ENCODE data around the gene ANKRD42. TPM values are rescaled to one million over a fixed set of nuclear protein-coding genes. Genes with fewer than 3 reads are reported as not detected.
"Not testable (repeated sequence)": the region's sequence is repeated elsewhere in the genome, so short reads cannot be mapped to it uniquely, and the experiment has no call there.

ANKRD42 gene
- total and polyA plus RNA-seq, 5 donors from 2014 or later: 1.3 to 4.2 (median 3.2) TPM

DNA sequence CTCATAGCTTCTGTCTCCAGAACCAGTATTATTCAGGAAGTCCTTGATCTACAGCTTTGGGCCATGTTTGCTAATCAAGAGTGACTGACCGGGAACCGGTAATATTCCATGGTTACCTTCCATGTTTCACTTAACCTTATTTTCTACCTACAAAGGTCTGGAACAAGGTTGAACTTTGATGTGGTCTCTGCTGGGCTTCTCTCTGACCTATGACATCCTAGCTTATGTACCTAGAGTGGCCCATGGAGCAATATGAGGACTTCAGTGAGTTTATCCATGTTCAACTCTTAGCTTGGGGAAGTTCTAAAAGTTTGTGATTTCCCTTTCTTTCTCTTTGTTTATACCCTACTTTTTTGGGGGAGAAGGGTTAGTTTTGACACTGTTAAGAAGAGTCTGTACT is 59.4 kb downstream of the ANKRD42 start:
- Mint-ChIP-seq H3K9me3 (no peaks in the 10 kb centered on the region), H3K36me3 (peaks cover 4% of the 10 kb centered on the region), H3K4me3 (no peak overlapping the region), H3K27ac (no peak overlapping the region), H3K27me3 (no peaks in the 10 kb centered on the region), H3K4me1 (peaks cover 0 to 11% (median 6%) of the 10 kb centered on the region in 4 donors)
- Histone ChIP-seq H3K9me3 (ENCODE audit: control insufficient read depth in 2 of 2, low read length in 2 of 2) (no peaks in the 10 kb centered on the region), H3K27me3 (ENCODE audit: control insufficient read depth, insufficient read depth, low read length) (no peaks in the 10 kb centered on the region), H3K4me3 (ENCODE audit: low read depth, low read length) (no peak overlapping the region), H3K27ac (ENCODE audit: insufficient read depth, low read length, poor library complexity, severe bottlenecking) (no peak overlapping the region), H3K36me3 (ENCODE audit: control insufficient read depth, insufficient read depth, low read length) (peaks cover 10% of the 10 kb centered on the region), H3K4me1 (ENCODE audit: control insufficient read depth, insufficient read depth, low read length, poor library complexity, severe bottlenecking) (peaks cover 7% of the 10 kb centered on the region)
- DNase-seq (no peak), ATAC-seq (ENCODE audit: low read depth in 2 of 2) (no peak)

DNA sequence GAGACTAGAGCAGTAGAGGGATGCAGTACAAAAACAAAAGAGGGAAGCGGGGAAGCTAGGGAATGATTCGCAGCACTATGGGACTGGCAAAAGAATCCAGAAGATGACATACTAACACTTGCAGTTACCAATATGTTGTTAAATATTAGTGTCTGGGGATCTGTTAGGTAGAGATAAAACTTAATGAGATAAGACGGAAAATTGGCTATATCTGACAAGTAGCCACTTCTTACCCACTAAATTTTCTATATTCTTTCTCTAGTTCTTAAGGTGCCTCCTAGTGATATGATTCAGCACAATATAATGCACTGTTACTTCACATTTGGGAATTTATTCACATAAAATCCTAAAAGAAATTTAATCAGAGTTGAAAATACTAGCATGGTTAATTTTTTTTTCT is 61.9 kb downstream of the ANKRD42 start:
- no peak for ATAC-seq (ENCODE audit: low read depth in 2 of 2)

DNA sequence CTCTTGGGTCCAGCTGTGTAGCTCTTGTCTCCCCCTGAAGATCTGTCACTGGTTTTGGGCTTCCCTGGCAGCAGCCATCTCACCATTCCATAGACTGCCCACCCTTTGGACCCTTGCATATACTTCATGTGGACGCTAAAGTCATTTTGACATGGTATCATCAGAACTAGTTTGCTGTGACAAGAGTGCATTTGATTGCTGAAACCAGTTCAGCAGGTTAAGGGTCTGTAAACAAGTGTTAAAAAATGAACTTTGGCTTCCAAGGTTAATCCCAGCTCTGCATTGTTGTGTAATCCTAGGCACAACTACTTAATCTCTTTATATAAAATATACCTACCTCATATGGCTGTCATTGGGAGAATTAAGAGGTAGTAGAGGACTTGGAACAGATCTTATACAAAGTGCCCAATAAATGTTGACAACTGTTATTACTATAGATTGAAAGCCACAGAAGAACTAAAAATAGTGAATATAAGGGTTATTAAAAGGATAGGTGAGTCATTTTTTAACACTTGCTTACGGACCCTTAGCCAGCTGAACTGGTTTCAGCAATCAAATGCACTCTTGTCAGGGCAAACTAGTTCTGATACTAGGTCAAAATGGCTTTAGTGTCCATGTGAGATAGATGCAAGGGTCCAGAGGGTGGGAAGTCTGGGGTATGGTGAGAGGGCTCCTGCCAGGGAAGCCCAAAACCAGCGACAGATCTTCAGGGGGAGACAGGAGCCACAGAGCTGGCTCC is 63.3 kb downstream of the ANKRD42 start:
- Histone ChIP-seq H3K4me1 (ENCODE audit: control insufficient read depth, insufficient read depth, low read length, poor library complexity, severe bottlenecking) (no peaks in the 10 kb centered on the region), H3K27me3 (ENCODE audit: control insufficient read depth, insufficient read depth, low read length) (no peaks in the 10 kb centered on the region), H3K27ac (ENCODE audit: insufficient read depth, low read length, poor library complexity, severe bottlenecking) (no peak overlapping the region), H3K4me3 (ENCODE audit: low read depth, low read length) (no peak overlapping the region), H3K36me3 (ENCODE audit: control insufficient read depth, insufficient read depth, low read length) (peaks cover 43% of the 10 kb centered on the region), H3K9me3 (ENCODE audit: control insufficient read depth in 2 of 2, low read length in 2 of 2) (no peaks in the 10 kb centered on the region)
- DNase-seq (no peak), ATAC-seq (ENCODE audit: low read depth in 2 of 2) (no peak)
- H3K36me3 Mint-ChIP-seq: peaks cover 7% of the 10 kb centered on the region
- no peaks in the 10 kb centered on the region for H3K9me3 Mint-ChIP-seq
- peak overlapping the region in 1 of 3 donors; percentile 36 for H3K27ac Mint-ChIP-seq
- no peak overlapping the region for H3K4me3 Mint-ChIP-seq
- no peaks in the 10 kb centered on the region for H3K27me3 Mint-ChIP-seq
- H3K4me1 Mint-ChIP-seq: peaks cover 0 to 5% (median 0%) of the 10 kb centered on the region in 4 donors

More for the DNA sequence above, 61.9 kb downstream of the ANKRD42 start:
- DNase-seq: no peak
- Mint-ChIP-seq H3K9me3 (no peaks in the 10 kb centered on the region), H3K4me1 (peaks cover 0 to 3% (median 0%) of the 10 kb centered on the region in 4 donors), H3K4me3 (no peak overlapping the region), H3K27ac (peak overlapping the region in 1 of 3 donors; percentile 5), H3K27me3 (no peaks in the 10 kb centered on the region), H3K36me3 (peaks cover 4% of the 10 kb centered on the region)
- no peak overlapping the region for H3K4me3 ChIP-seq (ENCODE audit: low read depth, low read length)
- H3K4me1 ChIP-seq (ENCODE audit: control insufficient read depth, insufficient read depth, low read length, poor library complexity, severe bottlenecking): no peaks in the 10 kb centered on the region
- H3K36me3 ChIP-seq (ENCODE audit: control insufficient read depth, insufficient read depth, low read length): peaks cover 30% of the 10 kb centered on the region
- no peaks in the 10 kb centered on the region for H3K27me3 ChIP-seq (ENCODE audit: control insufficient read depth, insufficient read depth, low read length)
- no peaks in the 10 kb centered on the region for H3K9me3 ChIP-seq (ENCODE audit: control insufficient read depth in 2 of 2, low read length in 2 of 2)
- no peak overlapping the region for H3K27ac ChIP-seq (ENCODE audit: insufficient read depth, low read length, poor library complexity, severe bottlenecking)

DNA sequence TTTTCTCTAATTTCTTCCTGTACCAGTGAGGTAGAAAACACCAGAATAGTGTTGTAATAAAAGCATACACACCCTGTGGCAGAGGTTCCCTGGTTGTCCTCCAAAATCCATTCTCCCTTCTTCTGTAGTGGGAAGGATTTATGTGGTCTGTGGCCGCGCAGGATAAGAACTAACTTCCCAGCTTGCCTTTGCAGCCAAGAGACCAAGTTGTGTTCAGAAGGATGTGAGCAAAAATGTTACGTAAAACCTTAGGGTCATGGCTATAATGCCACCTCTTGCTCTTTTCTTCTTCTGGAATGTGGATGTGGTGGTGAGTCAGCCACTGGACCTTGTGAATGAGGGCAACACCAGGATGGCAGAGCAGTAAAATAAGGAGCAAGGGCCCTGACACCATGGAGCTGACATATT is 64.3 kb downstream of the ANKRD42 start:
- Histone ChIP-seq H3K4me1 (ENCODE audit: control insufficient read depth, insufficient read depth, low read length, poor library complexity, severe bottlenecking) (no peaks in the 10 kb centered on the region), H3K27me3 (ENCODE audit: control insufficient read depth, insufficient read depth, low read length) (no peaks in the 10 kb centered on the region), H3K27ac (ENCODE audit: insufficient read depth, low read length, poor library complexity, severe bottlenecking) (no peak overlapping the region), H3K9me3 (ENCODE audit: control insufficient read depth in 2 of 2, low read length in 2 of 2) (no peaks in the 10 kb centered on the region), H3K36me3 (ENCODE audit: control insufficient read depth, insufficient read depth, low read length) (peaks cover 47% of the 10 kb centered on the region), H3K4me3 (ENCODE audit: low read depth, low read length) (no peak overlapping the region)
- Mint-ChIP-seq H3K9me3 (no peaks in the 10 kb centered on the region), H3K36me3 (peaks cover 9% of the 10 kb centered on the region), H3K4me3 (no peak overlapping the region), H3K4me1 (peaks cover 0 to 5% (median 0%) of the 10 kb centered on the region in 4 donors), H3K27ac (peak overlapping the region in 2 of 3 donors; percentile 36 to 68), H3K27me3 (no peaks in the 10 kb centered on the region)
- DNase-seq (no peak), ATAC-seq (ENCODE audit: low read depth in 2 of 2) (no peak)

DNA sequence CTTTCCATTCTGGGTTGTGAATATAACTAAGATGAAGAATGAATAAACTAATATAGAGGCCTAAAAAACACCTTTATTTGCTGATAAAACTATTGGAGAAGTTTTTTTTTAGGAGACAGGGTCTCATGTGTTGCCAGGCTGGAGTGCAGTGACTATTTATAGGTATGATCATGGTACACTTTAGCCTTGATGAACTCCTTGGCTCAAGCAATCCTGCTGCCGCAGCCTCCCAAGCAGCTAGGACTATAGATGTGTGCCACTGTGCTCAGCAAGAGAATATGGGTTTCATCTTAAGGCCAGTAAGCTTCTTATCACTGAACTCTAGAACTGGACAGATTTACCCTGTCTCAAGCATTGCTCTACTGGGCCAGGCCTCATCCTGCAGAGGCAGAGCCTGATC is 66.0 kb downstream of the ANKRD42 start:
- Mint-ChIP-seq H3K4me1 (peaks cover 0 to 8% (median 0%) of the 10 kb centered on the region in 4 donors), H3K36me3 (peaks cover 17% of the 10 kb centered on the region), H3K27ac (no peak overlapping the region), H3K27me3 (no peaks in the 10 kb centered on the region), H3K4me3 (no peak overlapping the region), H3K9me3 (no peaks in the 10 kb centered on the region)
- ATAC-seq (ENCODE audit: low read depth in 2 of 2) (no peak), DNase-seq (no peak)
- Histone ChIP-seq H3K4me1 (ENCODE audit: control insufficient read depth, insufficient read depth, low read length, poor library complexity, severe bottlenecking) (no peaks in the 10 kb centered on the region), H3K27ac (ENCODE audit: insufficient read depth, low read length, poor library complexity, severe bottlenecking) (no peak overlapping the region), H3K27me3 (ENCODE audit: control insufficient read depth, insufficient read depth, low read length) (no peaks in the 10 kb centered on the region), H3K4me3 (ENCODE audit: low read depth, low read length) (no peak overlapping the region), H3K36me3 (ENCODE audit: control insufficient read depth, insufficient read depth, low read length) (peaks cover 64% of the 10 kb centered on the region), H3K9me3 (ENCODE audit: control insufficient read depth in 2 of 2, low read length in 2 of 2) (no peaks in the 10 kb centered on the region)

DNA sequence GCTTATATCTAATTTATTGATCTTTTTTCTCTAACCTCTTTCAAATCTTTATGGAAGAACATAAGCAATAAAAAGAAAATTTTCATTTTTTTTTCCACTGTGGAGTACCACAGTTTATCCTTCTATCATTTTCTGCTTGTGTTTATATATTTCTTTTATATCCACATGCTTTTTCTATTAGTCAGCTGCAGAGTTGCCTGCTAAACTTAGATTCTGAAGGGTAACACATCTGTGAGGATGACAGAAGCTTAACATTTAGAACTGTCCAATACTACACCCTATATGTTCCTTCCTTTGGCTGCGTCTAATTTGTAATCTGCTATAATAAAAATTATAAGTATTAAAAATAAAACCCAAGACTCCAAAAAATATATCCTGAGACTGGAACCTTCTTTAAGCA is 71.8 kb downstream of the ANKRD42 start:
- H3K36me3 ChIP-seq (ENCODE audit: control insufficient read depth, insufficient read depth, low read length): peaks cover 56% of the 10 kb centered on the region
- H3K27me3 ChIP-seq (ENCODE audit: control insufficient read depth, insufficient read depth, low read length): no peaks in the 10 kb centered on the region
- no peaks in the 10 kb centered on the region for H3K9me3 ChIP-seq (ENCODE audit: control insufficient read depth in 2 of 2, low read length in 2 of 2)
- Mint-ChIP-seq H3K4me3 (no peak overlapping the region), H3K27ac (no peak overlapping the region), H3K9me3 (no peaks in the 10 kb centered on the region), H3K36me3 (peaks cover 48% of the 10 kb centered on the region), H3K4me1 (peaks cover 0 to 27% (median 17%) of the 10 kb centered on the region in 4 donors), H3K27me3 (no peaks in the 10 kb centered on the region)
- no peak for DNase-seq
- ATAC-seq (ENCODE audit: low read depth in 2 of 2): no peak
- H3K27ac ChIP-seq (ENCODE audit: insufficient read depth, low read length, poor library complexity, severe bottlenecking): no peak overlapping the region
- H3K4me1 ChIP-seq (ENCODE audit: control insufficient read depth, insufficient read depth, low read length, poor library complexity, severe bottlenecking): no peaks in the 10 kb centered on the region
- no peak overlapping the region for H3K4me3 ChIP-seq (ENCODE audit: low read depth, low read length)

DNA sequence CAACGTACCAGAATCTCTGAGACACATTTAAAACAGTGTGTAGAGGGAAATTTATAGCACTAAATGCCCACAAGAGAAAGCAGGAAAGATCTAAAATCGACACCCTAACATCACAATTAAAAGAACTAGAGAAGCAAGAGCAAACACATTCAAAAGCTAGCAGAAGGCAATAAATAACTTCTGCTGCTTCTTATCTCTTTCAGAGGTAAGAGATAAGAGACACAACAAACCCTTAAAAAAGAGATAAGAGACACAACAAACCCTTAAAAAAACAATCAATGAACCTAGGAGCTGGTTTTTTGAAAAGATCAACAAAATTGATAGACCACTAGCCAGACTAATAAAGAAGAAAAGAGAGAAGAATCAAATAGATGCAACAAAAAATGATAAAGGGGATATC is 75.6 kb downstream of the ANKRD42 start:
- DNase-seq; H3K27me3 Mint-ChIP-seq; H3K9me3 ChIP-seq (ENCODE audit: control insufficient read depth in 2 of 2, low read length in 2 of 2); H3K4me3 ChIP-seq (ENCODE audit: low read depth, low read length); H3K4me1 ChIP-seq (ENCODE audit: control insufficient read depth, insufficient read depth, low read length, poor library complexity, severe bottlenecking); H3K4me3 Mint-ChIP-seq; H3K27me3 ChIP-seq (ENCODE audit: control insufficient read depth, insufficient read depth, low read length); H3K9me3 Mint-ChIP-seq; H3K27ac ChIP-seq (ENCODE audit: insufficient read depth, low read length, poor library complexity, severe bottlenecking); ATAC-seq (ENCODE audit: low read depth in 2 of 2): not testable (repeated sequence)
- H3K36me3 ChIP-seq (ENCODE audit: control insufficient read depth, insufficient read depth, low read length): peaks cover 49% of the 10 kb centered on the region
- H3K4me1 Mint-ChIP-seq: peaks cover 4 to 33% (median 21%) of the 10 kb centered on the region in 4 donors
- peaks cover 67% of the 10 kb centered on the region for H3K36me3 Mint-ChIP-seq
- peak overlapping the region in 1 of 3 donors; percentile 66 for H3K27ac Mint-ChIP-seq

DNA sequence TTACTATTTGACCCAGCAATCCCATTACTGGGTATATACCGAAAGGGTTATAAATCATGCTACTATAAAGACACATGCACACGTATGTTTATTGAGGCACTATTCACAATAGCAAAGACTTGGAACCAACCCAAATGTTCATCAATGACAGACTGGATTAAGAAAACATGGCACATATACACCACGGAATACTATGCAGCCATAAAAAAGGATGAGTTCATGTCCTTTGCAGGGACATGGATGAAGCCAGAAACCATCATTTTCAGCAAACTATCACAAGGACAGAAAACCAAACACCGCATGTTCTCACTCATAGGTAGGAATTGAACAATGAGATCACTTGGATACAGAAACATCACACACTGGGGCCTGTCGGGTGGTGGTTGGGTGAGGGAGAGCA is 78.2 kb downstream of the ANKRD42 start:
- not testable (repeated sequence) for ATAC-seq (ENCODE audit: low read depth in 2 of 2)
- H3K4me1 Mint-ChIP-seq: peaks cover 4 to 35% (median 27%) of the 10 kb centered on the region in 4 donors

More for the DNA sequence above, 78.2 kb downstream of the ANKRD42 start:
- Mint-ChIP-seq H3K27ac (peak overlapping the region in 1 of 3 donors; percentile 40), H3K36me3 (peaks cover 63% of the 10 kb centered on the region)
- DNase-seq; H3K27ac ChIP-seq (ENCODE audit: insufficient read depth, low read length, poor library complexity, severe bottlenecking); H3K4me1 ChIP-seq (ENCODE audit: control insufficient read depth, insufficient read depth, low read length, poor library complexity, severe bottlenecking); H3K27me3 Mint-ChIP-seq; H3K4me3 Mint-ChIP-seq; H3K4me3 ChIP-seq (ENCODE audit: low read depth, low read length); H3K9me3 Mint-ChIP-seq; H3K27me3 ChIP-seq (ENCODE audit: control insufficient read depth, insufficient read depth, low read length); H3K9me3 ChIP-seq (ENCODE audit: control insufficient read depth in 2 of 2, low read length in 2 of 2): not testable (repeated sequence)
- H3K36me3 ChIP-seq (ENCODE audit: control insufficient read depth, insufficient read depth, low read length): peaks cover 52% of the 10 kb centered on the region
